NK-92 (cell line): ENCODE results near the gene JARID2.

Experiments used
- DNase-seq: peaks from one replicate; lab custom pipeline; 2025; ENCODE audit not compliant: unreplicated experiment; lab: John Stamatoyannopoulos, UW

Gene JARID2

DNA sequence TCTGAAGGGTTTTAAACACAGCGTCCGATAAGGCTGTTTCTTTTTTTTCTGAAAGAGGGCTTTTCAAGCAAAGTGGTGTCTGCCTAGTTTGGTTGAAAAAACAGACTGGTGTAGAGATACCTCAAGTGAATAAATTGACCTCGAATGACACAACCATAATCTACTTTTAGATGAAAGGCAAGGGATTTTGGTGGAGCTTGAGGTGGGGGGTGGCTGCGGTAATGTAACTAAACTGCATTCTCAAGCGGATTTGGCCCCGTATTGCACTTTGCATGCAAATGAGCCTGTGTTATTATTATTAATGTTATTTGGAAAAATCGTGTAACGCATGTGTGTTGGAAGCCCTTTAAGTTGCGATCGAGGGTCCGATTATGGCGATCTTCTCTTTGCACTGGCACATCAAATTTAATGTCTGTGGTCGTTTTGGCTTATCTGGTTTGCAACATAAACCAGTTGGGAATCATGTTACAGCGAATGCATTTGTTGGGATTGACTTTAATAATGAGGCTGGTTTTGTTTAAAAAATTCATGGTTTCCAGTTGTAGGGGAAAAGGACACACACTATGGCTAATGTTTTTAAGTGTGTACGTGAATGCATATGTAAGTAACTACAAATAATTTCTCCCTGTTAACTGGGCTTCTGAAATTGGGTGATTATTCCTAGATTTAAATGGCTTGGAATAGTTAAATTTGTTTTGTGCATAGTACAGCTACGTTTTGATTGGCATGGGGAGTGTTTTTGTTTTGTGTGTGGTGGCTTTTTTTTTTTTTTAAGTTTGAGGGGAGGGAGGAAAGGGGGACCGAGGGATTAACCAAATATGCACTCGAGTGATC is 1.0 kb downstream of the JARID2 start:
- DNase-seq = no peak

DNA sequence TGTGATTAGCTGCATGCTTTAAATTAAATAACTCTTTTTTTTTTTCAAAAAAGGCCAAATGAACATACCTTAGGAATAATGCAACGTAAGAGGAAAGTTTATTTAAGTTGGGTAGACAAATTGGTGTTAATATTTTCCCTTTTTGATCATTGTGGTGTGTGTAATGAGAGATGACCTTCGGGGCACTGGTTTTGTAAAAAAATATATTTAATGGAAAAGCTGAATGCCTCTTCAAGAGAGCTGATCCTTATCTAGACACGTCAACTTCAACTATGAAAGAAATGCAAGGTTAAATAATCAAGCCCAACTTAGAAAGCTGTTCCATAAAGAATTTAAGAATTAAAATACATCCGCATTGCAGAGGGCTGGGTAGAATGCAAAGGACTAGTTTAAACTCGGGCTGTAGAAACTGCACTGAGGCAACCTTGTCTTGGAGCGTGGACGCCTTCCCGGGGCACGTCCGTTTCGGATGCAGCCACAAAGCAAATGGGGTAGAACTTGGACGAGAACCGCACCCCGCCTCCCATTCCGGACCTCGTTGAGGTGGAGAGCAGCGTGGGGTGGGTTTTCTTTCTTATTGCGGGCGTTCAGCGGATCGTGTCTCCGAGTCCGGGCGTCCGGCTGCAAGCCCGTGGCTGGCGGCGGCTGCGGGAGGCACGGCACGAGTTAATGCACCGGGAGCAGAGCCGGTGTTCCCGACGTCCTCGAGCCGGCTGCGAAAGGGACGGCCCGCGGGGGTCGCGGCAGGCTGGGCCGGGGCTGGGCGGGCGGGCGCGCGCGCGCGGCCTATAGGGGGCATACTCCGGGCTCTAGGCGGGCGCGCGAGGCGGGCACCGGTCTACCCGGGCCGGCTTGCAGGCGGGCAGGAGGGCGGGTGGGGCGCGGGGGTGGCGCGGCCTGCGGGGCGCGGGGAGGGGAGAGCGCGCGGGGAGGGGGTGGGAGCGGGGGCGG is 1.9 kb downstream of the JARID2 start:
- DNase-seq = no peak

GRCh38 chr6:15248451-15249370 is 2.8 kb downstream of the JARID2 start:
- DNase-seq = peak; percentile 73

DNA sequence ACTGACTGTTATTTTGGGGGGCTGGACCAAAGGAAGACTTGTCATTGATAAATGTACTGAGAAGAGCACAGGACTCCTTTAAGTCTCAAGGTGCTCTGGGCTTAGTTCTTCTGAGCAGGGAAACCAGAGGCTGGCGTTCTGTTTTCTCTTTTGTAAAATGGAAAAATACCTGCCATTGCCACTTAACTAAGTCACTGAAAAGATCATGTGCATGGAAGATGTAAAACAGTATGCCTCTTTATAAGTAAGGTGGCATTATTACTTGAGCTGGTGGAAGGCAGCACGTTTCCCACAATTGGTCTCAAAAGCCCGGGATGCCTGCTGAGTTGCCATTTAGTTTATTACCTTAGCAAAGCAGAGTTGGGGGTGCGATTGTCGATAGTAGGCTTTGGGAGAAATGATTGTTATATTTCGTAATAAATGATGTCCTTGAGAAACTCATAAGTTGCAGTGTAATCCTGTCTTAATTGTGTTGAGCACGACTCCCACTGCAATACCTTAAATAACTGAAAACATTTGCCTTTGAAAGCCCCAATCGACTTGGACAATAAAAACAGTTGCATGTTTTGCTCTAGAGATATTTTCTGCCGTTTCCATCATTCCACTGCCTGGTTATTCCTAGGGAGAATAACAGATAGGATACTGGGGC is 3.6 kb downstream of the JARID2 start:
- no peak for DNase-seq

DNA sequence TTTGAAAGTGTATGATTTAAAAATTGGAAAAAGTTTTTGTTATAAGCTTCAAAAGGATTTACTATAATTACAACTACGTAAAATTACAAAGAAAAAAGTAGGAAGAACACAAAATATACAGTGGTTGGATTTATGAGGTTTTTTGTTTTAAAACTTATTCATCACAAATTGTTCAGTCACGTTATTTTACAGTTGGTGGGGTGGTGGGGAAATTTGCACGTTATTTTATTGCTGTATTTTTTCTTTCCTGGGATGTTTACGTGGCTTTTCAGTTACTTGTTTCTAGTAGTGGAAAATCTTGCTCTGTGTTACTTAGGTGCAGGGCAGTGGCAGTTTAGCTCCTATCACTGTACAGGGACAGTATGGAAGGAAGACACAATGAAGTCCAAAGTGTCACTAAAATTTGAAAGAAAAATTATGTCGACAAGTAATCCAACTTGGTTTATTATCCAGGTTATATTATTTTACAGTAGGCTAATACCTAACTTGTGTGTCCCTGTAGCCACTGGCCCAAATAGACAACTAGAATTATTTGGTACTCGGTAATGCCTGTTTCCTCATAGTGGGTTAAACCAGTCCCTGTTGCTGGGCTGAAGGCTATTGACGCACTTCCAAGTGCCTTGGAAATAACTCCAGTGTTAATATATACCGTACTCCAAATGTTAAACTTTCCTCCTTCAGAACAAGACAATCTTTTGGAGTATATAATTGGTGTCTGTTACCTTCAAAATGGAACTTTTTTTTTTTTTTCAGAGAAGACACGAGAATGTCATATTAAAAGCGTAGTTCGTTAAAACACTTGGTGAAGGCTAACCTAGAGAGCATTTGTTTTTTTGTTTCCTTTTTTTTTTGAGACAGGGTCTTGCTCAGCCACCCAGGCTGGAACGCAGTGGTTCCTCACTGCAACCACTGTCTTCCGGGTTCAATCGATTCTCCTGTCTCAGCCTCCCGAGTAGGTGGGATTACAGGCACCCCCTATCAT is 4.6 kb downstream of the JARID2 start:
- DNase-seq = no peak

DNA sequence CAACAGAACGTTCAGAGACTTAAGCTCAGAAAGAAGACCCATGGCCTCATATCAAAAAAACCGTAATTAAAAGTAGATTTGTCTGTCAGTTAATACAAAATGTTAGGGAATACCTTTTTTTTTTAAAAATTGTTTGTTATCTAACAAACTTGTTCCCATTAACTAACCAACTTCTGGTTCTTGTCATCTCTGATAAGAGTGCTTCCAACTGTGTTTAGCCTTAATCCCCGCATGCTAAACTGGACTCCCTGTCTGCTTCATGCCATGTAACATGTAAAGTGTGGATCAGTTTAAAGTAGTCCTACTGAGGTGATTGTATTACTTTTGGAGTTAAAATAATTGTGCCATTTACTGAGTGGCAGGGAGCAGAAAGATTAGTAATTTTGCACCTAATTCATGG is 6.3 kb downstream of the JARID2 start:
- no peak for DNase-seq

DNA sequence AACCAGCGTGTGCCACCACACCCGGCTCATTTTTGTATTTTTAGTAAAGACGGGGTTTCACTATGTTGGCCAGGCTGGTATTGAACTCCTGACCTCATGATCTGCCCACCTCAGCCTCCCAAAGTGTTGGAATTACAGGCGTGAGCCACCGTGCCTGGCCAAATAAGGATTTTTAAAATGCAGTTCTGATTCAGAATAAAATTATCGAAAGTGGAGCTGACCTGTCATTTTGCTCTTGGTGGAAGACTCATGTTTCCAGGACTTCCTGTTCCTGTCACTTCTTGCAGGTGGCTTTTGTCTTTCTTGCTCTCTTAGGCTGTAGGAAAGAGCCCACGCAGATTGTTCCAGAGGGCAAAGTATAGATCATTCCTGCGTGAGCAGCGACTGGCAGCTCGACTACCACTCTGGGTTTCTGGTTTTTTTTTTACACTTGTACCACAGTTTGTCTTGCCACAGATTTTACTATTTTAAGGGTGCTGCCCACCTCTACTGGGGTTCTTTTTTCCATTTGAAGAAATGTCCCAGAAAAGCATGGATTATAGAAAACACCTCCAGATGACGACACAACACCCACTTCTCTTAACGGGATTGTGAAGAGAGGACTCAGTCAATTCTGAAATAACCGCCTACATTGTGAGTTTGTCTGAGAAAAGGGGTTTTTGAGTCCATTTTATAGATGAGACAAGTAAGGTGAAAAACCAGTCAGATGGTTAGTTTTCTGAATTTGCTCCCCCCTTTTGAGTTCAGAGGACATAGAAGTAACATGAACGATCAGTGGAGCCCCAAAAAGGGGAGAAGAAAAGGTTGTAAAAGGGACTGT is 7.5 kb downstream of the JARID2 start:
- no peak for DNase-seq

DNA sequence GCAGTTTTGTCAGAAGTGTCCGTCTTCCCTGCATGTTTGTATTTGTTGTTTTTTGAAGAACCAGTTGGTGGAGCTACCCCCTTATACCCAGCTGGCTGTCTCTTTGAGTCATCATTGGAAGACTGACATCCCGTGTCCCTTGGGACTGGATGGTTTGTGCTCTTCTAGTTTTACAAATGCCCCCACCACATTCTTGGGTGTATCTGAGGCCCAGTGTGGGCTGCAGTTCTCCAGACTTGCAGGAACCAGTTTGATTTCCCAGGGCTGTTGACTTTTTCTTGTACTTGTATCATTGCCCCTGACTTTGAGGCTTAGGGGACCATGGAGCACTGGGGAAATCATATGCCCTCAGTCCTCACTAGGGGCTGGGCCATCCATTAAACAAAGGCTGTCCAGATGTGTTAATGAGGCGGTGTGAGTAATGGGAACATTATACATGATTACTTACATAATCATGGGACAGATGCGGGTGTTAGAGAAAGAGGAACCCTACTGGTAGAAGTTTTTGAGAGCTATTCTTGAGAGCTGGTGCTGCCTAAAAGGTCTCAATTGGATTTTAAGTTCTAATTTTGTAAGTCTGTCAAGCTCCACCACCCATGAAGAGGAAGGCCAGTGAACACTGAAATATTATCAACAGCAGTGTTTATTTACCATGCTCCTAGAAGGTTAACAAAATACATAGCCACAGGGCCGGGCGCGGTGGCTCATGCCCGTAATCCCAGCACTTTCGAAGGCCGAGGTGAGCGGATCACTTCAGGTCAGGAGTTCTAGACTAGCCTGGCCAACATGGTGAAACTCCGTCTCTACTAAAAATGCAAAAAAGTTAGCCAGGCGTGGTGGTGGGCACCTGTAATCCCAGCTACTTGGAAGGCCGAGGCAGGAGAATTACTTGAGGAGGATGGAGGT is 8.5 kb downstream of the JARID2 start:
- DNase-seq = no peak

GRCh38 chr6:15255481-15255880 is 9.6 kb downstream of the JARID2 start:
- no peak for DNase-seq

DNA sequence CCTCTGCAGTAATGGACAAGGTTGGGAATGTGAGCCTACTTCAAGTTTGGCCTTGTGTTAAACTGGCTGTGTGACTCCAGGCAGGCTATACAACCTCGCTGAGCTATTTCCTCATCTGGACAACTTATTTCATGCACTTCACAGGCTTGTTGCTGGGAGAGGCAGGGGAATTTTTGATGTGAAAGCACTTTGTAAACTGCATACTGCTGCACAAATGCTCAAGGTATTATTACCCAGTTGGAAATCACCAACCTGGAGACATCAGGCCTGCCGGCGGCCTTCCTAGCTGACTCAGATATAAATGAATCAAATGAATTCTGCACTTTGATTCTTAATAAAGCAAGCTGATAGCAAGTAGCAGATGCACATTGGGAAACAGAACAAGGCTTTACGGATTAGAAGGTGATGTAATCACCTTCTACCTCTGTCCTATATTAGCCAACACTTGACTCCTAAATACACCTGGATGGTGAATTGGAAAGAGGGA is 10.1 kb downstream of the JARID2 start:
- no peak for DNase-seq

GRCh38 chr6:15256538-15257271 is 10.8 kb downstream of the JARID2 start:
- no peak for DNase-seq

GRCh38 chr6:15257357-15258132 is 11.7 kb downstream of the JARID2 start:
- no peak for DNase-seq

DNA sequence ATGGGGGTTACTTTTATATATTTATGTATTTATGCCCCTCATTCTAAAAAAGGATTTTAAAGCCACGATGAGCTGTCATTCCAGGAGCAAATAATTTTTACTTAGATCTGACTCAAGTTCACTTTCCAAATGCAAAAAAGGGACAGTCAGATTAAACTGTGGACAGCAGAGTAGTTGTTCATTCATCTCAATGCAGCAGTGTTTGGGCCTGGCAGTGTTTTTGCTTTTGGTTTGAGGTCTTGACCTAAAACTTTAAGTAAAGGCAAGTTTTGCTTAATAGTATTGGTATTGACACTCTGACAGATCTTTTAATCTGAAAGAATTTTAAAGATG is 13.9 kb downstream of the JARID2 start:
- no peak for DNase-seq

GRCh38 chr6:15260099-15260821 is 14.4 kb downstream of the JARID2 start:
- DNase-seq = no peak

DNA sequence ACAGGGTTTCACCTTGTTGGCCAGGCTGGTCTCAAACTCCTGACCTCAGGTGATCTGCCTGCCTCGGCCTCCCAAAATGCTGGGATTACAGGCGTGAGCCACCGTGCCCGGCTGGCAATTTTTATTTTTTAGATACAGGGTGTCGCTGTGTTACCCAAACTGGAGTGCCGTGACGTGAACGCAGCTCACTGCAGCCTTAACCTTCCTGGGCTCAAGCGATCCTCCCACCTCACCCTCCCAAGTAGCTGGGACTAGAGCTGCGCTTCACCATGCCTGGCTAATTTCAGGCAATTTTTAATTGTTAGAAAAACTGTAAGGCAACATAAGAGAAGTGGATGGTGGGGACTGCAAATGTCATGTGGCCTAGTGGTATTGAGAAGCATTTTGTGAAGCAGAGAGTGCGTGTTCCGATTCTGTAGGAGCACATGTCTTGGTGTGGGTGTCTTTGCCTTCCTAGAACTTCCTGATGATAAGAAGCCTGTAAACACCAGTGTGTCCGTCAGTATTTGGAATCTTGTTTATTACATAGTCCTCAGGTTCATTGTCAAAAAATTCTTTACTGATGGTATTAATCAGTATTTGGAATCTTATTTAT is 18.0 kb downstream of the JARID2 start:
- no peak for DNase-seq
